Measurements from ENCODE around the gene SMG6. TPM values are rescaled to one million over a fixed set of nuclear protein-coding genes. Genes with fewer than 3 reads are reported as not detected.
A peak's percentile ranks its signal among the peaks of the same experiment; 100 is the strongest.

Gene SMG6
- total and polyA plus RNA-seq, 2 donors (not counting 1 experiment from before 2014, with no cell fraction given): 10.6 to 35.5 TPM

GRCh38 chr17:2094891-2095535 is 208.6 kb downstream of the SMG6 start:
- no peaks in the 10 kb centered on the region for H3K9me3 Mint-ChIP-seq (ENCODE audit: insufficient read depth)
- Histone ChIP-seq H2AFZ (ENCODE audit: insufficient read depth, low read depth, low read length, poor library complexity, severe bottlenecking) (no peak overlapping the region), H4K20me1 (ENCODE audit: control insufficient read depth, insufficient read depth, low read length, poor library complexity, severe bottlenecking) (no peaks in the 10 kb centered on the region), H3K4me1 (ENCODE audit: control insufficient read depth in 2 of 2, insufficient read depth in 2 of 2, low read length in 2 of 2) (peaks cover 12 to 13% of the 10 kb centered on the region in 2 donors), H3K27ac (ENCODE audit: low read length in 2 of 2) (no peak overlapping the region), H3K9me3 (ENCODE audit: control extremely low read depth in 1 of 3, control insufficient read depth in 2 of 3, insufficient read depth in 1 of 3, low read length in 2 of 3) (no peaks in the 10 kb centered on the region), H3K4me2 (replicated peaks; ENCODE audit: low read depth, low read length, poor library complexity, severe bottlenecking) (no peak overlapping the region), H3K27me3 (replicated peaks in 1 of 4; ENCODE audit: control extremely low read depth in 1 of 4, control insufficient read depth in 3 of 4, insufficient read depth in 4 of 4, low read length in 3 of 4) (no peaks in the 10 kb centered on the region), H3K4me3 (ENCODE audit: control extremely low read depth in 1 of 5, extremely low read depth in 1 of 5, insufficient read depth in 1 of 5, low read depth in 2 of 5, low read length in 4 of 5) (no peak overlapping the region), H3K36me3 (replicated peaks in 1 of 2; ENCODE audit: control extremely low read depth in 1 of 2, control insufficient read depth in 1 of 2, extremely low read depth in 1 of 2, insufficient read depth in 2 of 2, low read length in 1 of 2) (no peaks in the 10 kb centered on the region), H3K79me2 (ENCODE audit: control insufficient read depth, insufficient read depth, low read length) (no peaks in the 10 kb centered on the region), H3K9ac (ENCODE audit: low read length) (no peak overlapping the region)
- DNase-seq (no peak), ATAC-seq (ENCODE audit: low read depth) (no peak)
- POLR2A ChIA-PET: no interaction called here
- H3K4me3 Mint-ChIP-seq: no peak overlapping the region
- peak overlapping the region; percentile 26 for H3K27ac Mint-ChIP-seq
- WGBS (ENCODE audit: insufficient coverage): 88% methylated on average over 10 of the region's 12 CpGs
- no peaks in the 10 kb centered on the region for H3K27me3 Mint-ChIP-seq
- CTCF ChIA-PET: interaction anchor here (1.1 to 2.0 kb wide), 3 partner anchors 31 to 150 kb away, joined by 3 to 7 read pairs (median 3); no protein-coding TSS in a partner anchor
- TF ChIP-seq CTCF (IDR thresholded peaks at IDR 0.05) (no peak), EZH2 (IDR thresholded peaks at IDR 0.05; ENCODE audit: borderline replicate concordance, insufficient read depth, low read depth, low read length, poor library complexity, severe bottlenecking) (no peak)
- peaks cover 11% of the 10 kb centered on the region for H3K4me1 Mint-ChIP-seq
- intact Hi-C loops (cut with micrococcal nuclease): no loop called here

- Histone ChIP-seq H3K36me3 (replicated peaks in 1 of 2; ENCODE audit: control extremely low read depth in 1 of 2, control insufficient read depth in 1 of 2, extremely low read depth in 1 of 2, insufficient read depth in 2 of 2, low read length in 1 of 2) (no peaks in the 10 kb centered on the region), H3K9ac (ENCODE audit: low read length) (no peak overlapping the region), H4K20me1 (ENCODE audit: control insufficient read depth, insufficient read depth, low read length, poor library complexity, severe bottlenecking) (no peaks in the 10 kb centered on the region), H3K4me3 (ENCODE audit: control extremely low read depth in 1 of 5, extremely low read depth in 1 of 5, insufficient read depth in 1 of 5, low read depth in 2 of 5, low read length in 4 of 5) (no peak overlapping the region), H3K27ac (ENCODE audit: low read length in 2 of 2) (no peak overlapping the region), H3K27me3 (replicated peaks in 1 of 4; ENCODE audit: control extremely low read depth in 1 of 4, control insufficient read depth in 3 of 4, insufficient read depth in 4 of 4, low read length in 3 of 4) (no peaks in the 10 kb centered on the region), H3K4me1 (ENCODE audit: control insufficient read depth in 2 of 2, insufficient read depth in 2 of 2, low read length in 2 of 2) (peaks cover 23 to 28% of the 10 kb centered on the region in 2 donors), H3K4me2 (replicated peaks; ENCODE audit: low read depth, low read length, poor library complexity, severe bottlenecking) (no peak overlapping the region), H2AFZ (ENCODE audit: insufficient read depth, low read depth, low read length, poor library complexity, severe bottlenecking) (no peak overlapping the region), H3K79me2 (ENCODE audit: control insufficient read depth, insufficient read depth, low read length) (no peaks in the 10 kb centered on the region), H3K9me3 (ENCODE audit: control extremely low read depth in 1 of 3, control insufficient read depth in 2 of 3, insufficient read depth in 1 of 3, low read length in 2 of 3) (no peaks in the 10 kb centered on the region)
- Mint-ChIP-seq H3K4me1 (peaks cover 28% of the 10 kb centered on the region), H3K4me3 (no peak overlapping the region), H3K27ac (no peak overlapping the region), H3K9me3 (ENCODE audit: insufficient read depth) (no peaks in the 10 kb centered on the region), H3K27me3 (no peaks in the 10 kb centered on the region)
- POLR2A ChIA-PET: no interaction called here
- CTCF ChIA-PET: no interaction called here
- TF ChIP-seq EZH2 (IDR thresholded peaks at IDR 0.05; ENCODE audit: borderline replicate concordance, insufficient read depth, low read depth, low read length, poor library complexity, severe bottlenecking) (no peak), CTCF (IDR thresholded peaks at IDR 0.05) (no peak)
- ATAC-seq (ENCODE audit: low read depth) (no peak), DNase-seq (no peak)
- intact Hi-C loops (cut with micrococcal nuclease): no loop called here
- 85% methylated on average over 2 of the region's 5 CpGs for WGBS (ENCODE audit: insufficient coverage)
Observed at GRCh38 chr17:2093349-2093748, 210.2 kb downstream of the SMG6 start.

Measured in B cell (primary cell).